ENCODE results near the gene PRR23C.
"Not testable (repeated sequence)": the region's sequence is repeated elsewhere in the genome, so short reads cannot be mapped to it uniquely, and the experiment has no call there.

Gene PRR23C

DNA sequence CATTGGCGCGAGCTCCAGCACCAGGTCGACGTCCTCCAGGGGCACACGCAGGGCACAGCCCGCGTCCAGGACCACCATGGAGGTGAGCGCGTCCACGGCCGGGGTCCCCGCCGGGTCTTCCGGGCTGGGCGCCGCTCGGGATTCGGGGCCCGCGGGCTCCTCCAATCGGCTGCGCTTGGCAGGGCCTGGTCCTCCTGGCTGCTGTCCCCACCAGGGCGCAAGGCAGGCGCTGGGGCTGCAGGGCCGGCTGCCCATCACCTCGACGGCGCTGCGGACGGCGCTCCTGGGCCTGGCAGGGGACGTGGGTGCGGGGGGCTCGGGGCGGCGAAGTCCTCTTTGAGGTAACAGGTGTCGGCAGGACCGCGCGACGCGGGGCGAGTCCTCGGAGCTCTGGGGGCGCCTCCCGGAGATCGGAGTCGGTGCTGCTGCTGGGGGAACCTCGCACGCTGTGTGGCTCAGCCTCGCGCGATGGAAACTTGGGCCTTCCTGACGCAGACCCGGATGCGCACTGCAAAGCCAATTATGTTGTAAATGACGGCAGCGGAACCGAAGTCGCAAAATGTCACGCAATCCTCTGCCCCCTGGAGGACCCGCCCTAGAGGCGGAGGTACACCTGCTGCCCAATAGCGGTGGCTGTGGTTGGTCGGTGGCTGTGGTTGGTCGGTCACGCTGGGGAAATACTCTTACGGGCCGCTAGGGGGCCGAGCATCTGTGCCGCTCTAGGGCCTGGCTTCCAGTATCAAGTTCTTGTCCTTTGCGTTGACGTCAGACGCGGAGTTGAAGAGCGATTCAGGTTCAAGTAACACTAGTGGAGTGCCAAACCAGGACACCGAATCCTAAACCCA is at the start of gene PRR23C:
TSS of gene PRR23C (minus strand) at position 527 of the 845 bp plus-strand sequence. CDS start at position 255, 272 bp downstream.
- no peak for DNase-seq

DNA sequence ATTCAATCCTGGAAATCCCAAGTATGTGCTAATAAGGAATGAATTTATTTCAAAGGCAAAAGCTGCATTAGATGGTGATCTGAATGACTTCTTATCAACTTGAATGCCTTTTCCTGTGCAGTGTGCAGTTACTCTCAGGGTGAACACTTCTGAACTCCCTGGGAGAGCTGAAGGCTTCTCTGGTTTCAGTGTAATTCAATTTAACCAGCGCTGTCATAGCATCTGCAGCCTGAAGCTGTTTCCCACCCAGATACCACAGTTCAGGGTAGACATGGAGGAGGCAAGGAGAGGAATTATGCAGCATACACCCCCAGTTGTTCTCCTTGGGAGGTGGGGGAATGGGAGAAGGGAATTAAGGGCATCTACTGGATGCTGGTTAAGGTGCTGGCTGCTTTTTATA is 49.1 kb upstream of the PRR23C start:
- DNase-seq: no peak

DNA sequence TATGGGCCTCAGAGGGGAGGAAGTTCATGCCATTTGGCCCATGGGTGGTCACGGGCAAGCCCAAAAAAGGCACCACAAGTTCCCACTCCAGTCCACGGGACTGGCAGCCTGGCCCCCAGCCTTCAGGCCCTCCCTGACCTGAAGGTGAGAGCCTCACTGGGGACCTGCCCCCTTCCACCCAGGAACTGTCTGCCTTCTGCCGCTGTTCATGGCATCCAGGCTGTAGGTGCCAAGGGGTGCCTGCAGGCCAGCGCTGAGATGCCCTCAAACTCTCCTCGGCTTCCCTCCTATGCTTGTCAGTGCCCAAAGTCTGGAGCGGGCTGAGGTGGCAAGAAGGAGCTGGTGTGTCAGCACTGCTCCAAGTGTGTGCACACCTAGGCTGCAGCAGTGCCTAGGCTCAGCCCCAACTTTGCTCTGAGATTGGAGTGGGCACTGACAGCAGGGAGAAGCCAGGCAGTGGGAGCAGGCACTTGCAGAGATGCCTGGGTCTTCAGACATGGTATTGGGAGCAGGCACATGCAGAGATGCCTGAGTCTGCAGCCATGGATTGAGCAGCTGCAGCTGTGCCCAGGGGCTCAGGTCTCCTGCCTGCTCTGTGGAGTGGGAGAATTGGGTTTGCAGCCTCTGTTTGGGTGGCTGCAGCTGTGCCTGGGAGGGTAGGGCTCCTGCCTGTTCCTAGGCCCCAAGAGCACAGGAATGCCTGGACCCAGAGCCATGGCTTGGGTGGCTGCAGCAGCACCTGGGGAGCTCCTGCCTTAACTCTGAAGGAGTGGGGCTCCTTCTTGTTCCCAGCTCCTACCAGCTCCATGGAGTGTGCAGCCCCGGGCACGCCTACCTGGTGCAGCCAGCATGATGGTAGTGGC is 44.0 kb upstream of the PRR23C start:
- no peak for DNase-seq

DNA sequence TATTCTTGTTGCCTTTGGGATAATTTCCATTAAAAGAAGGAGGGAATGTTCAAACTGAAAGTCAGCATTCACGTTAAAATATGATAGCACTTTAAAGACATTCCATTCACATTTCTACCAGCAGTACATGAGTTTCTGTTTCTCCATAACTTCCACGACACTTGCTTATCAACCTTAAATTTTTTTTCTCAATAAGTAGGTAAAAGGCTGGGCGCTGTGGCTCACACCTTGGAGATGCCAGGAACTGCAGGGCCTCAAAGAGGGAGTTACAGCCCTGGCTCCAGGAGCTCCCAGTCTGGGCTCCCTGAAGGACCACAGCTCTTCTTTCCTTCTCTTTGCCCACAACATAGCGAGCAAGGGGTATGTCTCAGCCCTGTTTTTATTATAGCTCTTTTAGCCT is 42.9 kb upstream of the PRR23C start:
- DNase-seq: no peak

DNA sequence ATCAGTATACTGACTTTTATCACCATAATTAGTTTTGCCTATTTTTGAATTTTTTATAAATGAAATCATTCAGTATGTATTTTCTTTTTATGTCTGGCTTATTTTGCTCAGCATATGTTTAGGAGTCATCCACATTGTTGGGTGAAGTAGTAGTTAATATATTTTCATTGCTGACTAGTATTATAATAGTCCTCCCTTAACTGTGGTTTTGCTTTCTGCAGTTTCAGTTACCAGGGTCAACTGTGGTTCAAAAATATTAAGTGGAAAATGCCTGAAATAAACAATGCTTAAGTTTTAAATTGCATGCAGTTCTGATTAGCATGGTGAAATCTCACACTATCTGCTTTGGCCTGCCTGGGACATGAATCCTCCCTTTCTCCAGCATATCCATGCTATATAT is 39.5 kb upstream of the PRR23C start:
- DNase-seq: no peak

DNA sequence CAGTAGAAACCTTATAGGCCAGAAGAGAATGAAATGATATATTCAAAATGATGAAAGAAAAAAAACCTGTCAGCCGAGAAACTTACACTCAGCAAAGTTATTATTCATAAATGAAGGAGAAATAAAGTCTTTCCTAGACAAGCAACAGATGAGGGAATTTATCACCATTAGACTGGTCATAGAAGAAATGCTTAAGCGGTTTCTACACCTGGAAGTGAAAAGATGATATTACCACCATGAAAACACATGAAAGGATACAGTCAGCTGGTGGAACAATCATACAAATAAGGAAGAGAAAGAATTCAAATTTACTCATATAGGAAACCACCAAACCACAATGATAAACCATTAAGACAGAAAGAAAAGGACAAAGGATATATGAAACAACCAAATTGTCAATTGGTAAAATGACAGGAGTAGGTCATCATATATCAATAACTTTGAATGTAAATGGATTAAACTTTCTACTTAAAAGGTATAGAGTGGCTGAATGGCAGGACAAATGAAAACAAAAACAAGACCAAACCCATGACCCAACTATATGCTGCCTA is 29.9 kb upstream of the PRR23C start:
- no peak for DNase-seq

DNA sequence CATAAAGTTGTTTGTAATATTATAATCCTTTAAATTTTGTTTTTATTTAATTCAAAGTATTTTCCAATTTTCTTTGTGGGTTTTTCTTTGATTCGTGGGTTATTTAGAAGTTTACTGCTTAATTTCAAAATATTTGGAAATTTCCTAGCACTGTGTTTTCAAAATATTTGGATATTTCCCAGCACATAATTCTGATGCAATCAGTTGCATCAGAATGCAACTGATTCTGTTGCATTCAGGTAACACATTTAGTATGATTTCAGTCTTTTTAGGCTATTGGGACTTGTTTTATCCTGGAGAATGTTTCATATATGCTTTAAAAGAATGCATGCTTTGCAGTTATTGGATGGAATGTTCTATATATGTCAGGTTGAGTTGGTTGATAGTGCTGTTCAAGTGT is 18.2 kb upstream of the PRR23C start:
- no peak for DNase-seq

DNA sequence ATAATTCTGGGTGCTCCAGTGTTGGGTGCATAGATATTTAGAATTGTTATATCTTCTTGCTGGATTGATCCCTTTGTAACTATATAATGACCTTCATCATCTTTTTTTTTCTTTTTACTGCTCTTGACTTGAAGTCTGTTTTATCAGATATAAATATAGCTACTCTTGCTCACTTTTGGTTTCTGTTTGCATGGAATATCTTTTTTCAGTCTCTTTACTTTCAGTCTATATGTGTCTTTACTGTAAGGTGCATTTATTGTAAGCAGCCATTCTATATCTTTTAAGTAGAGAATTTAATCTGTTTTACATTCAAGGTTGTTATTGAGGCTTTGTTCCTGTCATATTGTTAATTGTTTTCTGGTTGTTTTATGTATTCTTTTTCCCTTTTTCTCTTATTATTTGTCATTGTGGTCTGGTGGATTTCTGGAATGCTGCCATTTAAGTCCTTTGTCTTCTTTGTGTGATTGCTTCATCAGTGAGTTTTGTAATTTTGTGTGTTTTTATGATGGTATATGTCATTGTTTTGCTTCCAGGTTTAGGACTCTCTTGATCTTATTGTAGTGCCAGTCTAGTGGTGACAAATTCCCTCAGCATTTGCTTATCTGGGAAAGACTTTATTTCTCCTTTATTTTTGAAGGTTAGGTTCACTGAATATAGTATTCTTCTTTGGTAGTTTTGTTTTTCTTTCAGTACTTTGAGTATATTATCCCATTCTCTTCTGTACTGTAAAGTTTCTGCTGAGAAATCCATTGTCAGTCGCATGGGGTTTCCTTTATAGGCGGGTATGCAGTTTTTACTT is 8.3 kb upstream of the PRR23C start:
- DNase-seq: no peak

DNA sequence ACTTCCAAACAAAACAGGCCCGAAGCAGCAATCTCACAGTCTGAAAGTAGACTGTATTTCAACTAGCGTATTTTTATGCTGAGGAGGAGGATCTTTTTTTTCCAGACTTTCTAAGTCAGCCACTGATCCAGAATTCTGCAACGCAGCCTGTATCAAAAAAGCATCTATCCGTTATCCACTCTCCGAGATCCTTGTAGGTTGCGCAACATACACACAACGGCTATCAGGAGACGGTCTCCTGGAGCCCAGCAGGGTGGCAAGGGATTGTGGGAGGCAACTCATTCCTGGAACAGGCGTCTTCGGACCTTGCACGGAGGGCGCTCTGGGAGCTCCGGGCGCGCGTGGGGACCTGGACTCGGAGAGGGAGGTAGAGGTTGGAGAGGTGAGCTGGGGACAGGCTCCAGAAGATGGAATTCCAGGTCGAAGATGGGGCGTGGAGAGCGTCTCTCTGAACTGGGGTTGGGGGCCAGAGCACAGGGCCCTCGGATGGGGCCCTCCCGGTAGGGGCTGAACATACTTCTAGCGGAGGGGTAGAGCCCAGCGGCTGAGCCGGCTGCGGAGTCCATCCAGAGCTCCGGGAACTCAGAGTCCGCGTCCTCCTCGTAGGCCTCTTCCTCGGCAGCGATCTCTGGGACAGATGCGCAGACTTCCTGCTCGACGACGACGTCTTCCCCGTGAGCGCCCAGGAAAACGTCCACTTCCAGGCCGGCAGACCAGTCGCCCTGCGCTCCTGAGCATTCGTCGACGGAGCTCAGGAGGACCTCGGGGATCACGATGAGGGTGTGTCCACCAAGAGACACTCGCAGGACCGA is 932 bp downstream of the PRR23C start:
- no peak for DNase-seq

DNA sequence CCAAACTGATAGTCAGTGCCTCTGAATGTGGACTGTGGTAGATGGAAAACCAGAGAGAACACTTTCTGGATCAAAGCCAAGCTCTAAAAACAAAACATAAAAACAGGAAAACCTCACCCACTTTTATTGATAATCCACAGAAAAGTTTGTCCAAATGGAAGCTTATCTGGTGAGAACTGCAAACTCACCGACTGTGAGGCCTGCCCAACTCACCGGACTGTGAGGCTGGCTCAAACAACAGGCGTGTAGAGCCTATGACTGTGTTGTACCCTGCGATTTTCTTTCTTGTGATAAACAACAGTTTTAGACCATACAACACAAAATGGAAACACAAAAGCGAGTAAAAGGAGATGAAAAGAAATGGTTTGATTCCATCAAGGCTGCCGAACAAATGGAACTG is 7.2 kb downstream of the PRR23C start:
- no peak for DNase-seq

DNA sequence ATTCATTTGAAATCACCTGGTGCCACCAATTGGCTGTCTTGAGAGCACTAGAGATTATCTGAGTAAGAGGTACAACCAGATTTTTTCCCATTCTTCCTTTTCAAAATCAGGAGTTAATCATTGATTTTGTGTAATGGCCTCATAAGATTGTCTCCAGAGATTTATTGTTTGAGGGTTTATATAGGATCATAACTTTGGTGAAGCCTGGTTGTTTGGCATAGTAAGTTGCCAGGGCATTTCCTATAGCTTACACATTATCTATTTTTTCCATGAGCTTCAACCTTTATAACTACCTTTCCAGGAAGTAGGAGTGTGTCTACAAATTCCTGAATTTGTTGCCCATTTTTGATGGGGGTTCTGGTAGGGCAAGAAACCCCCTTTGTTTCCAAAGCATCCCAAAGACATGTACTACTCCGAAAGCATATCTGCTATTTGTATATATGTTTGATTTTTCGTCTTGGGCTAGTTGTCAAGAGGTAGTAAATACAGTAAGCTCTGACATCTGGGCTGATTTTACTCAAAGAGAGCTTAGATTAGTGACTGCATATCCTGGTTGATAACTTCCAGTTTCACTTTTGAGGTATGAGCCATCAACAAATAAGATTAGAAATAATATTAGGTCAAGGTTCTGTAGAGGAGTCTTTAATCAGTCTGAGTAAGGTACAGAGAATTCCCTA is 12.2 kb downstream of the PRR23C start:
- no peak for DNase-seq

DNA sequence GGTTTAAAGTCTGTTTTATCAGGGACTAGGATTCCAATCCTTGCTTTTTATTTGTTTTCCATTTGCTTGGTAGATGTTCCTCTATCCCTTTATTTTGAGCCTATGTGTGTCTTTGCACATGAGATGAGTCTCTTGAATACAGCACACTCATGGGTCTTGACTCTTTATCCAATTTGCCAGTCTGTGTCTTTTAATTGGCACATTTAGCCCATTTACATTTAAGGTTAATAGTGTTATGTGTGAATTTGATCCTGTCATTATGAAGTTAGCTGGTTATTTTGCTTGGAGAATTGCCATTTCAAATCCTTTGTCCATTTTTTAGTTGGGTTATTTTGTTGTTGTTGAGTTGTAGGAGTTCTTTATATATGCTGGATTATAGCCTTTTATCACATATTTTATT is 14.1 kb downstream of the PRR23C start:
- DNase-seq: not testable (repeated sequence)

DNA sequence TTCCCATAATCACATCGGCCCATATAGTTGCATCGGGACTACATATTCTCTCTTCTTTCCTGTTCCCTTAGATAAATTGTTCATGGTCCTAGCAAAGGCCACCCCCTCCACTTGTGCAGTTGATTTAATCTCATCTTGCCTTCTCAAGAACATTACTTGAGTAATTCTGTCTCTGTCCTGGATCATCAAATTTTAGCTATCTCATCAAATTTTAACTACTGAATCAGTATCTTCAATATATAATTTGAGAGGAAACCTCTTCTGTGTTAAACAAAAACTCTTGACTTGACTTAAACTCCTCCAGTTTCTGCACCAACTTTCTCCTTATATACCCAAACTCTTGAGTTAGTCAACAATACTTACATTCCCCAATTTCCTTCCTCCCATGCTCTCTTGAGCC is 19.7 kb downstream of the PRR23C start:
- no peak for DNase-seq

DNA sequence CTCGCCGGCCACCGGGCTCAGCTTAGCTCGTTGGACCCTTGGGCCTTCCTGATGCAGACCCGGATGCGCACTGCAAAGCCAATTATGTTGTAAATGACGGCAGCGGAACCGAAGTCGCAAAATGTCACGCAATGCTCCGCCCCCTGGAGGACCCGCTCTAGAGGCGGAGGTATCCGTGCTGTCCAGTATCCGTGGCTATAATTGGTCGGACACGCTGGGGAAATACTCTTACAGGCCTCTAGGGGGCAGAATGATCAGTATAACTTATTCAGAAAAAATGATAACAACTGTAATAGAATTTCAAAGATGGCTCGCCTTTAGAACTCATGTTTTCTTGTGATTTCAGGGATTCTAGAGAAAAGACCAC is 23.8 kb downstream of the PRR23C start, which contains the start of gene PRR23B:
TSS of gene PRR23B (minus strand) at position 59 of the 367 bp plus-strand sequence. CDS start 265 bp downstream, outside the sequence.
- DNase-seq: no peak

DNA sequence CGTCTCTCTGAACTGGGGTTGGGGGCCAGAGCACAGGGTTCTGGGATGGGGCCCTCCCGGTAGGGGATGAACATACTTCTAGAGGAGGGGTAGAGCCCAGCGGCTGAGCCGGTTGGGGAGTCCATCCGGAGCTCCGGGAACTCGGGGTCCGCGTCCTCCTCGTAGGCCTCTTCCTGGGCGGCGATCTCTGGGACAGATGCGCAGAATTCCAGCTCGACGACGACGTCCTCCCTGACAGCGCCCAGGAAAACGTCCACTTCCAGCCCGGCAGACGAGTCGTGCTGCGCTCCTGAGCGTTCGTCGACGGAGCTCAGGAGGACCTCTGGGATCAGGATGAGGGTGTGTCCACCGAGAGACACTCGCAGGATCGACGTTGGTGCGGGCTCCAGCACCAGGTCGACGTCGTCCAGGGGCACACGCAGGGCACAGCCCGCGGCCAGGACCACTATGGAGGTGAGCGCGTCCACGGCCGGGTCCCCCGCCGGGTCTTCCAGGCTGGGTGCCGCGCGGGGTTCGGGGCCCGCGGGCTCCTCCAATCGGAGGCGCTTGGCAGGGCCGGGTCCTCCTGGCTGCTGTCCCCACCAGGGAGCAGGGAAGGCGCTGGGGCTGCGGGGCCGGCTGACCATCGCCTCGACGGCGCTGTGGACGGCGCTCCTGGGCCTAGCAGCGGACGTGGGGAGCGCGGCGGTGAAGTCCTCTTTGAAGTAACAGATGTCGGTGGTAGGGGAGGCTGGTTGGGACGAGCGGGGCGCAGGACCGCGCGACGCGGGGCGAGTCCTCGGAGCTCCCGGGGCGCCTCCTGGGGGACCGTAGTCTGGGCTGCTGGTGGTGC is 24.4 kb downstream of the PRR23C start:
- no peak for DNase-seq

DNA sequence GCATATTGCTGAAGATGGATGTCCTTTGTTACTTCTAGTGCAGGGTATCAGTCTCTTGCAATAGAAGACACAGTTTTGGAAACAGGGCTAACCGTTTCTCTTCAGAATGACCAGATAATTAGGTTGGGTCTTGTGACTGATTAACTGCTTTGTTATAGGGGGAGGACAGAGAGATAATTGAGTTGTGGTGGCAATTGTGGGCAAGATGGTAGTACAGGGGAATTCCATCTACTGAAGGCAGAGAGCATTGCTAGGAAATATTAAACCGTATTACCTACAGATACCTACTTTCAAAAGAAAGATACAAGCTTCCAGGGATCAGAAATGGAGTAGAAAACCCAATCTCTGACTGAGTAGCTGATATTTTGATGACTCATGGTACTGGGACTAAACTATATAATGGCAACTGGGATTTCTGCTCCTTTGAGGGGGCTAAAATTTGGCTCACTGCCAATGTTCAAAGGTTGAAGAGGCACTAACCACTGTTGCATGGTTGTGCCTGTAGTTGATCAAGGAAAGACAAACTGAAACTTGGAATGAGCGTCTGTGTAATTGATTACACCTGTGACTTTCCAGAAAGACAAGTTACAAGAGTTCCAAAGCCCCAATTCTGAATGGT is 28.2 kb downstream of the PRR23C start:
- DNase-seq: no peak

DNA sequence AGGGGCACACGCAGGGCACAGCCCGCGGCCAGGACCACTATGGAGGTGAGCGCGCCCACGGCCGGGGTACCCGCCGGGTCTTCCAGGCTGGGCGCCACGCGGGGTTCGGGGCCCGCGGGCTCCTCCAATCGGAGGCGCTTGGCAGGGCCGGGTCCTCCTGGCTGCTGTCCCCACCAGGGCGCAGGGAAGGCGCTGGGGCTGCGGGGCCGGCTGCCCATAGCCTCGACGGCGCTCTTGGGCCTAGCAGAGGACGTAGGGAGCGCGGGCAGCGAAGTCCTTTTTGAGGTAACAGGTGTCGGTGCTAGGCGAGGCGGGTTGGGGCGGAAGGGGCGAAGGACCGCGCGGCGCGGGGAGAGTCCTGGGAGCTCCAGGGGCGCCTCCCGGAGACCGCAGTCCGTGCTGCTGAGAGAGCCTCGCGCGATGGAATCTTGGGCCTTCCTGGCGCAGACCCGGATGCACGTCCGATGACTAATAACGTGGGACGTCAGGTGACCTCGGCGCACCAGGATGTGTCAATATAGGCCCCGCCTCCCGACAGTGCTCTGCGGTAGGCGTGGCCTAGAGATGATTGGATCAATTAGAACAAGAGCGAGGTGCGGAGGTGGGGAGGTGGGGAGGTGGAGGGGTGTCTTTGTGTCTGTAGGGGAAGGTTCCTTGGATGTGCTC is 38.5 kb downstream of the PRR23C start, which contains the start of gene PRR23A:
TSS of gene PRR23A (minus strand) at position 218 of the 666 bp plus-strand sequence. CDS start at position 218, 0 bp downstream.
- no peak for DNase-seq

DNA sequence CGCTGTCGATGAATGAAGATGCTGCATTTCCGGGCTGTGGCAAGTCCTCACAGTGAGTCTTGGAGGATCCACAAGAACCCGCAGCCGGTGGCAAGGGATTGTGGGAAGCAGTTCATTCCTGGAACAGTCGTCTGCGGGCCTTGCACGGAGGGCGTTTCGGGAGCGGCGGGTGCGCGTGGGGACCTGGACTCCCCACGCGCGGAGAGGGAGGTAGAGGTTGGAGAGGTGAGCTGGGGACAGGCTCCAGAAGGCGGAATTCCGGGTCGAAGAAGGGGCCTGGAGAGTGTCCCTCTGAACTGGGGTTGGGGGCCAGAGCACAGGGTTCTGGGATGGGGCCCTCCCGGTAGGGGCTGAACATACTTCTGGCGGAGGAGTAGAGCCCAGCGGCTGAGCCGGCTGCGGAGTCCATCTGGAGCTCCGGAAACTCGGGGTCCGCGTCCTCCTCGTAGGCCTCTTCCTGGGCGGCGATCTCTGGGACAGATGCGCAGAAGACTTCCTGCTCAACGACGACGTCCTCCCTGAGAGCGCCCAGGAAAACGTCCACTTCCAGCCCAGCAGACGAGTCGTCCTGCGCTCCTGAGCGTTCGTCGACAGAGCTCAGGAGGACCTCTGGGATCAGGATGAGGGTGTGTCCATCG is 39.2 kb downstream of the PRR23C start:
- DNase-seq: no peak

DNA sequence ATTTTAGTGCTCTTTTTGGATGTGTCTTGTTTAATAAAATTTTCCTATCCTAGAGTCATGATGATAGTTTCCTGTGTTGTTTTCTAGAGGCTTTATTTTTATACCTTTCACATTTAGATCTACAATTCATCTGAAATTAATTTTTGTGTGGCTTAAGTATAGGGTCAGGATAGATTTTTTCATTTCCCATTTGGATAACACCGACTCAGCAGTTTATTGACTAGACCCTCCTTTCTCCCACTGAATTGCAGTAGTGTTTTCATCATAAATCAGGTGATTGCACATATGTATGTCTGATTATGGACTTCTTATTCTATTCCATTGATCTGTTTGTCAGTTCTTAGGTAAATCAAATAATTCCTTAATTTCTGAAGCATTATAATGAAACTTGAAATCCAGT is 49.0 kb downstream of the PRR23C start:
- no peak for DNase-seq
